Calu3 (cell line): ENCODE results near the gene DMP1. TPM values are rescaled to one million over a fixed set of nuclear protein-coding genes. Genes with fewer than 3 reads are reported as not detected.

ENCODE experiments used
- BruUV-seq: library from RNA; stranded (reverse); fragments of 400-500 nt; replicated peaks from 2 replicates; lab custom pipeline; 2021; lab: Mats Ljungman, UMichigan
- CTCF ChIA-PET: fragments of 300-600 bp; sonication (Branson Sonifier 250); formaldehyde crosslinking; loops from one replicate; lab custom pipeline; 2022; ENCODE audit warnings: antibody characterized with exemption; lab: Charles Lee
- DNase-seq: peaks from one replicate; pipeline ENCODE4 v3.0.0; 2022
- H3K27ac Mint-ChIP-seq: one replicate; pipeline ENCODE4 v1.8.0; 2022; ENCODE audit warnings: mixed read lengths; ENCODE audit not compliant: unreplicated experiment
- H3K27me3 Mint-ChIP-seq: one replicate; pipeline ENCODE4 v1.8.0; 2022; ENCODE audit warnings: mixed read lengths; ENCODE audit not compliant: unreplicated experiment
- H3K36me3 Mint-ChIP-seq: one replicate; pipeline ENCODE4 v1.8.0; 2022; ENCODE audit warnings: mild to moderate bottlenecking, moderate library complexity, mixed read lengths; ENCODE audit not compliant: insufficient read depth, unreplicated experiment
- H3K4me1 Mint-ChIP-seq: one replicate; pipeline ENCODE4 v1.8.0; 2022; ENCODE audit warnings: mild to moderate bottlenecking, low read depth, mixed read lengths; ENCODE audit not compliant: unreplicated experiment
- H3K4me3 Mint-ChIP-seq: one replicate; pipeline ENCODE4 v1.8.0; 2022; ENCODE audit warnings: mild to moderate bottlenecking, low read depth, moderate library complexity, mixed read lengths; ENCODE audit not compliant: unreplicated experiment
- H3K9me3 Mint-ChIP-seq: one replicate; pipeline ENCODE4 v1.8.0; 2022; ENCODE audit warnings: low read depth, mixed read lengths; ENCODE audit not compliant: unreplicated experiment
- CTCF ChIP-seq: fragments of 200-600 bp; IDR thresholded peaks from one replicate; pipeline ENCODE4 v1.8.0; 2022; ENCODE audit warnings: antibody characterized with exemption; ENCODE audit not compliant: unreplicated experiment
- intact Hi-C: fragments of 100-400 bp; cut with micrococcal nuclease; formaldehyde crosslinking; loops from one replicate; pipeline ENCODE4 v1.10.0; 2022; ENCODE audit not compliant: unreplicated experiment
- total RNA-seq: library from RNA; stranded (reverse); gene quantifications from 2 replicates; pipeline ENCODE4 v1.2.3, GENCODE V29; 2022

The DMP1 gene
- total RNA-seq, 1 experiment from 2014 or later, result not detected

- H3K36me3 Mint-ChIP-seq, result no peaks in the 10 kb centered on the region
- no peaks in the 10 kb centered on the region for H3K4me1 Mint-ChIP-seq
- H3K27ac Mint-ChIP-seq, result no peak overlapping the region
- CTCF ChIA-PET, result no interaction called here
- peaks cover 29% of the 10 kb centered on the region for H3K27me3 Mint-ChIP-seq
- H3K4me3 Mint-ChIP-seq, result no peak overlapping the region
- intact Hi-C loops, result no loop called here
- TF ChIP-seq CTCF, result no peak
- DNase-seq, result no peak
- H3K9me3 Mint-ChIP-seq, result no peaks in the 10 kb centered on the region
- no TSS peak for BruUV-seq
Measured at GRCh38 chr4:87624698-87625097, 25.4 kb upstream of the DMP1 start.

GRCh38 chr4:87631668-87632067 lies 18.4 kb upstream of the DMP1 start:
- no peak for DNase-seq
- intact Hi-C loops, result no loop called here
- Mint-ChIP-seq H3K27ac (no peak overlapping the region), H3K4me3 (no peak overlapping the region), H3K36me3 (no peaks in the 10 kb centered on the region), H3K4me1 (no peaks in the 10 kb centered on the region), H3K27me3 (no peaks in the 10 kb centered on the region), H3K9me3 (no peaks in the 10 kb centered on the region)
- CTCF ChIA-PET, result no interaction called here
- BruUV-seq, result no TSS peak
- no peak for TF ChIP-seq CTCF

GRCh38 chr4:87632469-87632868 lies 17.6 kb upstream of the DMP1 start:
- intact Hi-C loops, result no loop called here
- no TSS peak for BruUV-seq
- no peak for DNase-seq
- no peaks in the 10 kb centered on the region for H3K27me3 Mint-ChIP-seq
- CTCF ChIA-PET, result no interaction called here
- no peak for TF ChIP-seq CTCF
- H3K36me3 Mint-ChIP-seq, result no peaks in the 10 kb centered on the region
- H3K9me3 Mint-ChIP-seq, result no peaks in the 10 kb centered on the region
- no peak overlapping the region for H3K4me3 Mint-ChIP-seq
- H3K4me1 Mint-ChIP-seq, result no peaks in the 10 kb centered on the region
- H3K27ac Mint-ChIP-seq, result no peak overlapping the region

GRCh38 chr4:87633243-87633642 lies 16.8 kb upstream of the DMP1 start:
- CTCF ChIA-PET, result no interaction called here
- no peak overlapping the region for H3K4me3 Mint-ChIP-seq
- no peaks in the 10 kb centered on the region for H3K36me3 Mint-ChIP-seq
- intact Hi-C loops, result no loop called here
- TF ChIP-seq CTCF, result no peak
- no peaks in the 10 kb centered on the region for H3K9me3 Mint-ChIP-seq
- DNase-seq, result no peak
- no TSS peak for BruUV-seq
- no peak overlapping the region for H3K27ac Mint-ChIP-seq
- no peaks in the 10 kb centered on the region for H3K4me1 Mint-ChIP-seq
- no peaks in the 10 kb centered on the region for H3K27me3 Mint-ChIP-seq
